ENCODE measurements around the gene SAMD8.

SAMD8 gene

DNA sequence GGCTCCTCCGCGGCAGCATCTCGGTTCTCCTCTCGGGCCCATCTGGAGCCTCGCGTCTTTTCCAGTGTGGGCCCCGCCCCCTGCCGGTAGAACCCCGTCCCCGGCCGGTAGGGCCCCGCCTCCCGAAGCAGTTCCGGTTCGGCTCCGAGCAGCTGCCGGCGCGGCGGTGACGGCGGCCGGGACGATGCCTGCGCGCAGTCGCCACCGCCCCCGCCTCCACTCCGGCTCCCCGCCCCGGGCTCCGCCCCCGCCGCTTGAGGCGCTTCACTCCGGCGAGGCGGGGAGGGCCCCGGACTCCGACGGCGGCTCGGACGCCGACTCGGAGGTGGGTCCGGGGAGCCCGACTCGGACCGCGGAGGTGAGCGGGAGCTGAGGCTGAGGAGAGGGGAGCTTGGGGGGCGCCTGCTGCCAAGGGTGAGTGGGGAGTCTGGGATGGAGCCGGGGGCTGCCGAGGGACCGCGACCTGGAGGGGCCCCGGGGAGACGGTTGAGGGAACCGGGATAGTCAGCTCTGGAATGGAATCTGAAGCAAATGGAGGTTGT lies at the start of gene SAMD8:
Gene SAMD8 (plus strand): TSS at position 292 of the 542 bp plus-strand sequence. CDS start 38,873 bp downstream, outside the sequence.
- FAIRE-seq = peak; percentile 35
- DNase-seq (ENCODE audit: low spot score) = peak; percentile 99

DNA sequence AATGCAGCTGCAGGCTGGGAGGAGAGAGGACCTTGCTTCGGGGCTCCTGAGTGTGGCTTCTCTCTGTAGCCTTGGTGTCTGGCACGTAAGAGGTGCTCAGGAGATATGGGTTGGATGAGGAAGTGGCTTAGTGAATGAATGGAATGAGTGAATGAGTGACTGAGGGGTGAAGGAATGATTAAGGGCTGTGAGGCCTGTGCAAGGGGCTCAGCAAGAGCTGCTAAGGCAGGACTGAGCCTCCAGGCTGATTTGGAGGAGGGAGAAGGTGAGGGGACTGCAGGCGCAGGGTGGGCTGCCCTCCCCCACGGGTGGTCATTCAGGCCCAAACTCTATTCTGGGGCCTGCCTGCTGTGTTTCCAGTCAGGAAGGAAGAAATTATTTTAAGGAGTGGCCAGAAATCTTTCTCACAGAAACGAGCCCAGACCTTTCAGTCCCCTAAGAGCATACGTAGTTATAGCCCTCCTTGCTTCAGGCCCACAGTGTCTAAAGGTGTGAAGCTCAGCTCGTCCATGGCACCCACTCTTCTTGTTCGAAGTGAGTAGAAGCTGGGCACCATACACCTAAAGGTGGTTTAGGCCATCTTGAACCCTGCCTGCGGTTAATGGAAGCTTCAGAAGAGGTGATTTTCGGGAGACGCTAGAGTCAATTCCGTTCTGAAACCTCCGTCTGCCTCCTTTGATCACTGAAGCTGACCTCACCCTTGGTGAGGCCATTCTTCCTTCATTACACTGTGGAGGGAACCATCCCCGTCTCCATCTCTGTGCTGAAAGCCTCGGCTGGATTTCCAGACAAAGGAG lies 49.5 kb upstream of the SAMD8 start:
- DNase-seq (ENCODE audit: low spot score) (no peak), FAIRE-seq (peak; percentile 9)

GRCh38 chr10:75062506-75063299 lies 48.8 kb upstream of the SAMD8 start:
- DNase-seq (ENCODE audit: low spot score) (no peak), FAIRE-seq (no peak)

- DNase-seq (ENCODE audit: low spot score) (no peak), FAIRE-seq (no peak)
These were observed 47.8 kb upstream of the SAMD8 start for GRCh38 chr10:75063461-75064230.

GRCh38 chr10:75065076-75065475 lies 46.4 kb upstream of the SAMD8 start:
- FAIRE-seq = no peak

GRCh38 chr10:75066271-75066670 lies 45.2 kb upstream of the SAMD8 start:
- no peak for FAIRE-seq

More at GRCh38 chr10:75065076-75065475, 46.4 kb upstream of the SAMD8 start:
- DNase-seq (ENCODE audit: low spot score) = no peak

GRCh38 chr10:75067272-75067671 lies 44.2 kb upstream of the SAMD8 start:
- FAIRE-seq = no peak
- DNase-seq (ENCODE audit: low spot score) = no peak

More at GRCh38 chr10:75066271-75066670, 45.2 kb upstream of the SAMD8 start:
- DNase-seq (ENCODE audit: low spot score) = no peak

DNA sequence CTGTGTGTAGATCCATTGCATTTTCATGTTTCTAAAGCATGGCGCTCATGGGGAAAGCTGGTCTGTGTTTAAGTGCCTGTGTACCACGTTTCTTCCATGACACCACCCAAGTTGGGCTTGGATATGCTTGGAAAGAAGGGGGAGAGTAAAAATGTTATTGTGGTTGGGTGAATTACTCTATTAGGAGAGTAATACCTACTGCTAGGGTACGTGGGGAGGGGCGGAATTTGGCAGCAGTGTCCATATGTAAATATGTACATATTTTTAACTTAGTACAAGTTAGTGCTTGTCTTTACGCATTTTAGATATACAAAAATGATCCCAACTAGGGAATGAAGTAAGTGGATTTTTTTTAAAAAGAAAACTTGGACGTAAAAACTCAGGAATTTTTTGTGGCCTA lies 42.9 kb upstream of the SAMD8 start:
- no peak for FAIRE-seq
- no peak for DNase-seq (ENCODE audit: low spot score)

GRCh38 chr10:75070476-75070875 lies 41.0 kb upstream of the SAMD8 start:
- DNase-seq (ENCODE audit: low spot score) (no peak), FAIRE-seq (no peak)

DNA sequence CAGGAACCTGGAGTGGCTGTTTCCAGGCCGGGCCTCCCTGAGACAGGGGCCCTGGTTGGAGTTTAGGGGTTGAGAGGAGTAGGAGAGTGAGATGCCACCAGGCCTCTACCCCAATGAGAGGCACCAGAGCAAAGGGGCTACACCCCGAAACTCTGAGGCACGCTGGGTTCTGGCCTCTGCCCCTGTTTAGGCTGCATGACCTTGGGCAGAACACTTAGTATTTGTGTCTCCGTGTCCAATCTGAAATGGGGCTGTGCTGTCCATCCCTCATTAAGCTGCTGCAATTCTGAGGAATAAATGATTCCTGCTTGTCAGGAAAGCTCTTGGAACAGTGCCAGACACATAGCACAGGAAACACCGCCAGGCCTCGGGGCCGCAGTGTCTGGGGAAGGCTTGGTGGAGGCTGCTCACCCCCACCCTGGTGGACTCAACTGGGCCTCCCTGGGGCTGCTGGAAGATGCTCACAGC lies 40.5 kb upstream of the SAMD8 start:
- FAIRE-seq (no peak), DNase-seq (ENCODE audit: low spot score) (no peak)

- DNase-seq (ENCODE audit: low spot score) = no peak
- no peak for FAIRE-seq
These were observed 39.7 kb upstream of the SAMD8 start for GRCh38 chr10:75071756-75072155.

- FAIRE-seq = no peak
- no peak for DNase-seq (ENCODE audit: low spot score)
These were observed 38.7 kb upstream of the SAMD8 start for GRCh38 chr10:75072727-75073126.

DNA sequence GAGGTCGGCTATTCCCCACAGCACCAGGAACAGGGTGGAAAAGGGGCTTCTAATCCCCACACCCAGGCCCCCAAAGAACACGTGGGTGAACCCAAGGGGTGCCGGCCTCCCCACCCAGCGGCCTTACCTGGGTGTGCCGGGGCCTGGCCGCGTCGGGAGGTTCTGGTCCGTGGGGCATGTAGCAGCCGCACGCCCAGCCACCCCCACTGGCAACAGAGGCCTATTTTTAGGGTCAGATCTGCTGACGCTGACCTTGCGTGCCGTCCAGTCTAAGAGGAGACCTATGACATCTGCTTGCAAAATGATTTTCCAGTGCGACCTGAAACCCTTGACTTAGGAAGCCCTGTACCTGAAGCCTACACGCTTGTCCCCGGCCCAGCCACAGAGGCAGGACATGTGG lies 38.0 kb upstream of the SAMD8 start:
- FAIRE-seq (no peak), DNase-seq (ENCODE audit: low spot score) (no peak)

DNA sequence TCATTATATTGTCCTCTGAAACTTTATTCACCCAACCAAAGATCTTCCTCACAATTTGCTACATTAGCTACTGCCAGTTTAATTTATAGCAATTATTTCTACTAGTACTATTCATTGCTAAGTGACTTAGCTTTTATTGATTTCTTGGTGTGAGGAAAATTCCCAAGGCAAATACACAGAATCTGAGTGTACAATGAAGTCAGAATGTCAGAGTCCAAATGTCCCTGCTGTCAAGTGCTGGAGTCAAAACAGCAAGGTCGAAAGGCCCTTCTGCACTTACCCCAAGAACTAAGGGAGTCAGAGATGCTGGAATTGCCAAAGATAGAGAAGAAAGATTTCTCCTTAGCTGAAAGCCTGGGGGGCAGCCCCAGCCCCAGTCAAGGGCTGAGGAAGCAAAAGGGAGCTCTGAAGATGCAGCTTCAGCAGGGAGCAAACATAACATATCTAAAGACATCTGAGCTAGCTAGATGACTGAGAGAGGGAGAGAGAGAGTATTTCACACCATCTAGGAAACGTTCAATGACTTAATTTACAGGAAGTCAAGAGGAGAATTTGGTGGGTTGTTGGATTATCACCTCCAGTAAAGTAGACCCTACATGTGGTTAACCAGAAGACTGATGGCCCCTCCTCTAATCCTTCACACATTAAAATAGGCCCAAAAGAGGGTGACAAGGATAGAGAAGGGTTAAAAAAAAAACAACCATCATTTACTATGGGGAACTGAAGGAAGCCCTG lies 36.6 kb upstream of the SAMD8 start:
- FAIRE-seq = no peak
- no peak for DNase-seq (ENCODE audit: low spot score)

- DNase-seq (ENCODE audit: low spot score) (no peak), FAIRE-seq (no peak)
These were observed 35.1 kb upstream of the SAMD8 start for GRCh38 chr10:75076348-75076747.

GRCh38 chr10:75079436-75080083 lies 31.9 kb upstream of the SAMD8 start:
- DNase-seq (ENCODE audit: low spot score) (no peak), FAIRE-seq (no peak)

- FAIRE-seq (no peak), DNase-seq (ENCODE audit: low spot score) (no peak)
These were observed 30.9 kb upstream of the SAMD8 start for GRCh38 chr10:75080554-75080953.

DNA sequence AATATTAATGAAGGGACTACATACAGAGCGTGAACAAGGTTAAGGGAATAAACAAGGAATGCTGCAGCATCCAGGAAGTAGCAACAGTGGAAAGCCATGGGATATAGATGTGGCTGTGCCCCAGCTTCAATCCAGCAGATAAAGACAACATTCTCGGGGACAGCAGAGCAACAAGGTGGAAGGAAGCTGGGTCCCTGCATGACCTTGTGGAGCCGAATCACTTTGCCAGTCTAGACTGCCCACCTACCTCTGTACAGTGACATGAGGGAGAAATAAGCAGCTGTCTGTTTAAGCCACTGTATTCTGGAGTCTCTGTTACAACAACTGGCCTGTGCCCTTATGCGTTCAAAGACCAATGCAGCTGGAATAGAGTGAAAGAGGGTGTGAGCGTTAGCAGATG lies 30.1 kb upstream of the SAMD8 start:
- DNase-seq (ENCODE audit: low spot score) (no peak), FAIRE-seq (no peak)

DNA sequence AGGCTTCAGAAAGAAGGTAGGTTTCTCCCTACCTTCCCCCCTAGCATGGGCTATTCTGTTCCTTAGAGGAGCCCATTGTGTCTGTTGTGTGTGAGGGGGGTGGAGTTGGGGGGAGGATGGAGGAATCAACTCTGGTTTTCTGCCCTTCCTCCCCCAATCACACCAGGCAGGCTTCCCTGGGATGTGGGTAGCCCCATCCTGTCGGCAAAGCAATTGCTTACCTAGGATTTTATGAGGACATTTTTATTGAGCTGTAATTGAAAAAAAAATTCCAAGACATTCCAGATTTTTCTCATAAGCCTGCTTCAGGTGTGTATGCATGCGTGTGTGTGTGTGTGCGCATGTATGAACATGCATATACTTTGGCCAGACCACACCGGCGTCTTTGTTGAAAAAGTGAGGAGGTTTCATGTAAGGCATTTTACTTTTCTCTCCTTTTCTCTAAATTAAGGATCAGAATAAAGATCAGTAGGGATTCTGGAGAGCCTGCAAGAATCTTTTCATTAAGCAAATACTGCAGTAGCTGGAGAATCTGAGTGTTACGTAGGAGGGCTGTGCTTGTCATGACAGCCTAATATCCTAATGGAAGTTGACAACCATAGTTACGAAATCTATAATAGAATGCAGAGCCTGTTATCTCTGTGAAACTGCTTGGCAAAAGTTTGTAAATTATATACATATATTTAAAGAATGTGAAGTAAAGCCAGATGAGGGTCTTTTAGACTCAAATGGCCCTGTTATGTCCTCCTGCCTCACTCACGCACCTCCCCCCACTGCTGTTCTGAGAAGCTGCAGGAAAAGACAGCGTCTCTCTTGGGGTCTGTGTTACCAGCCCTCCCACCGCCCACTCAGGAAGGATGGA lies 27.3 kb upstream of the SAMD8 start:
- no peak for DNase-seq (ENCODE audit: low spot score)
- no peak for FAIRE-seq
